HepG2 (cell line): ENCODE measurements around the gene FHIT. TPM values are rescaled to one million over a fixed set of nuclear protein-coding genes. Genes with fewer than 3 reads are reported as not detected.

Experiments used
- ATAC-seq: fragments of 200-7000 bp; cut with Tn5 transposase; 3 replicates; pipeline ENCODE4 v1.9.1; 2020; ENCODE audit warnings: mild to moderate bottlenecking, moderate library complexity
- BruUV-seq: library from RNA; stranded (reverse); fragments of 400-500 nt; replicated peaks from 2 replicates; lab custom pipeline; 2021; lab: Mats Ljungman, UMichigan
- CTCF ChIA-PET: fragments of 300-600 bp; formaldehyde crosslinking; extraction: SDS; loops from one replicate; lab custom pipeline; 2021; ENCODE audit warnings: low total read pairs, inconsistent platforms, low intra/inter-chr PET ratio; lab: Yijun Ruan, JAX
- POLR2A ChIA-PET: fragments of 350-600 bp; sonication (Branson Sonifier 250); formaldehyde crosslinking; loops from one replicate; lab custom pipeline; 2020; ENCODE audit warnings: antibody characterized with exemption, inconsistent platforms; lab: Yijun Ruan, JAX
- DNase-seq: peaks from one replicate; pipeline ENCODE4 v3.0.0-alpha.2; 2015; ENCODE audit warnings: low spot score
- FAIRE-seq: peaks from 3 replicates; lab custom pipeline; 2011; peaks lifted over from hg19 to GRCh38; lab: Jason Lieb, UNC
- H2AFZ ChIP-seq: one replicate; pipeline ENCODE4 v1.6.1; 2011; ENCODE audit warnings: low read length, inconsistent platforms
- H3K27ac ChIP-seq: fragments of 300-600 bp; 3 replicates; pipeline ENCODE4 v1.8.0; 2011; ENCODE audit warnings: mixed run types, mild to moderate bottlenecking, mixed read lengths, low read length, inconsistent platforms; ENCODE audit not compliant: insufficient read depth; ENCODE audit errors: extremely low read length
- H3K27me3 ChIP-seq, 2 experiments: fragments of 200-600 bp in 1 of 2; 2 replicates in 1 of 2; 3 replicates in 1 of 2; pipeline versions ENCODE4 v1.6.0 to v1.8.0; 2011; ENCODE audit warnings: low read length in 2 of 2, mild to moderate bottlenecking in 2 of 2, moderate library complexity in 2 of 2, inconsistent platforms in 1 of 2; ENCODE audit not compliant: insufficient read depth in 2 of 2, control insufficient read depth in 1 of 2
- H3K36me3 ChIP-seq, 2 experiments: fragments of 200-600 bp in 1 of 2; replicated peaks in 1 of 2; 2 replicates in 1 of 2; 3 replicates in 1 of 2; pipeline versions ENCODE4 v1.5.1 to v1.8.0; 2011; ENCODE audit warnings: low read length in 2 of 2, inconsistent platforms in 1 of 2; ENCODE audit not compliant: insufficient read depth in 2 of 2, control insufficient read depth in 1 of 2
- H3K4me1 ChIP-seq: 2 replicates; pipeline ENCODE4 v1.5.1; 2012; ENCODE audit warnings: low read length, inconsistent platforms; ENCODE audit not compliant: insufficient read depth
- H3K4me2 ChIP-seq: 2 replicates; pipeline ENCODE4 v1.6.0; 2011; ENCODE audit warnings: low read depth, low read length, inconsistent platforms
- H3K4me3 ChIP-seq, 3 experiments: fragments of 200-600 bp in 1 of 3; sonication (generic), shearing (Covaris generic) in 1 of 3; replicated peaks in 1 of 3; 2 replicates each; pipeline ENCODE4 v1.5.1; 2011 to 2016; ENCODE audit warnings: low read length in 3 of 3, inconsistent platforms in 2 of 3, low read depth in 2 of 3, mild to moderate bottlenecking in 2 of 3, control low read depth in 1 of 3, mixed read lengths in 1 of 3; ENCODE audit not compliant: insufficient read depth in 1 of 3
- H3K79me2 ChIP-seq: one replicate; pipeline ENCODE4 v1.6.1; 2011; ENCODE audit warnings: low read length, inconsistent platforms; ENCODE audit not compliant: insufficient read depth
- H3K9ac ChIP-seq: 2 replicates; pipeline ENCODE4 v1.6.0; 2011; ENCODE audit warnings: mild to moderate bottlenecking, low read depth, low read length, inconsistent platforms; ENCODE audit not compliant: insufficient read depth
- H3K9me3 ChIP-seq: 2 replicates; pipeline ENCODE4 v1.5.1; 2012; ENCODE audit warnings: mild to moderate bottlenecking, low read length
- H4K20me1 ChIP-seq: 2 replicates; pipeline ENCODE4 v1.6.0; 2011; ENCODE audit warnings: inconsistent platforms, mild to moderate bottlenecking, low read length, moderate library complexity; ENCODE audit not compliant: insufficient read depth
- BRF2 ChIP-seq: sonication (generic); formaldehyde crosslinking; IDR thresholded peaks from 2 replicates; pipeline ENCODE4 v1.8.1; 2022; ENCODE audit warnings: mild to moderate bottlenecking, missing genetic modification reagents
- CENPT ChIP-seq: sonication (generic); formaldehyde crosslinking; IDR thresholded peaks from 2 replicates; pipeline ENCODE4 v1.8.0; 2022; ENCODE audit warnings: low read depth, mild to moderate bottlenecking, moderate library complexity, missing genetic modification reagents
- ETS1 ChIP-seq: sonication (generic); formaldehyde crosslinking; IDR thresholded peaks from 2 replicates; pipeline ENCODE4 v1.4.0; 2020; ENCODE audit warnings: missing genetic modification reagents
- FLYWCH1 ChIP-seq: sonication (generic); formaldehyde crosslinking; IDR thresholded peaks from 2 replicates; pipeline ENCODE4 v1.8.1; 2023; ENCODE audit warnings: mild to moderate bottlenecking, missing genetic modification reagents
- HNRNPL ChIP-seq: fragments of 200-400 bp; formaldehyde crosslinking; IDR thresholded peaks from 2 replicates; pipeline ENCODE4 v1.6.1; 2017; ENCODE audit warnings: mild to moderate bottlenecking, low read depth, low read length
- KDM2A ChIP-seq: sonication (generic); formaldehyde crosslinking; IDR thresholded peaks from 2 replicates; pipeline ENCODE4 v1.4.0; 2020; ENCODE audit warnings: low read depth, missing genetic modification reagents, borderline replicate concordance
- KLF11 ChIP-seq: IDR thresholded peaks from 2 replicates; pipeline ENCODE4 v1.6.1; 2016; ENCODE audit warnings: missing compliant biosample characterization
- MEIS2 ChIP-seq: sonication (generic); formaldehyde crosslinking; IDR thresholded peaks from 2 replicates; pipeline ENCODE4 v1.9.0; 2021; ENCODE audit warnings: mild to moderate bottlenecking, missing genetic modification reagents
- MIXL1 ChIP-seq: IDR thresholded peaks from 2 replicates; pipeline ENCODE4 v1.6.1; 2016
- NR2F2 ChIP-seq: IDR thresholded peaks from 2 replicates; pipeline ENCODE4 v1.6.1; 2012; ENCODE audit warnings: low read depth, inconsistent platforms, borderline replicate concordance
- RARA ChIP-seq: IDR thresholded peaks from 2 replicates; pipeline ENCODE4 v1.6.1; 2016; ENCODE audit warnings: missing genetic modification reagents, missing compliant biosample characterization
- SRSF9 ChIP-seq: fragments of 200-400 bp; formaldehyde crosslinking; IDR thresholded peaks from 2 replicates; pipeline ENCODE4 v1.6.1; 2018; ENCODE audit warnings: borderline replicate concordance, mild to moderate bottlenecking, low read depth, low read length; ENCODE audit not compliant: insufficient read depth, poor library complexity, severe bottlenecking
- TRIM22 ChIP-seq: fragments of 450-650 bp; IDR thresholded peaks from 2 replicates; pipeline ENCODE4 v1.6.1; 2017
- ZBTB2 ChIP-seq: sonication (generic); formaldehyde crosslinking; IDR thresholded peaks from 2 replicates; pipeline ENCODE4 v1.8.0; 2022; ENCODE audit warnings: low read depth, missing genetic modification reagents
- ZFP41 ChIP-seq: sonication (generic); formaldehyde crosslinking; IDR thresholded peaks from 2 replicates; pipeline ENCODE4 v1.4.0; 2020; ENCODE audit warnings: mild to moderate bottlenecking, missing genetic modification reagents, borderline replicate concordance
- ZFYVE20 ChIP-seq: sonication (generic); formaldehyde crosslinking; IDR thresholded peaks from 2 replicates; pipeline ENCODE4 v1.8.0; 2023; ENCODE audit warnings: low read depth, mild to moderate bottlenecking, moderate library complexity, missing genetic modification reagents, borderline replicate concordance
- ZNF124 ChIP-seq: sonication (generic); formaldehyde crosslinking; IDR thresholded peaks from 2 replicates; pipeline ENCODE4 v1.4.0; 2020; ENCODE audit warnings: missing genetic modification reagents
- ZNF30 ChIP-seq: sonication (generic); formaldehyde crosslinking; IDR thresholded peaks from 2 replicates; pipeline ENCODE4 v1.5.0; 2020; ENCODE audit warnings: mild to moderate bottlenecking, missing genetic modification reagents
- ZNF547 ChIP-seq: sonication (generic); formaldehyde crosslinking; IDR thresholded peaks from 2 replicates; pipeline ENCODE4 v1.5.1; 2020; ENCODE audit warnings: mild to moderate bottlenecking, missing genetic modification reagents
- WGBS: methylation state at CpG from one replicate; pipeline ENCODE4 v1.1.6; 2017; ENCODE audit warnings: low lambda C conversion rate; 5-methylcytosine and 5-hydroxymethylcytosine counted together
- in situ Hi-C: cut with HindIII; loops from 2 replicates; pipeline ENCODE4 v1.10.0; 2017; ENCODE audit warnings: low pct_unique_long_range_greater_than_20kb; ENCODE audit not compliant: extremely low pct_ligation_motif_present
- intact Hi-C: fragments of 100-400 bp; cut with micrococcal nuclease; formaldehyde crosslinking; loops from one replicate; pipeline ENCODE4 v1.10.0; 2022; ENCODE audit not compliant: unreplicated experiment
- polyA plus RNA-seq, 8 experiments: library from polyadenylated mRNA; depleted of rRNA in 3 of 8; stranded (reverse) in 7 of 8; unstranded in 1 of 8; fragments of >200 nt; fragmentation: Illumina TruSeq in 4 of 8; extraction: Trizol in 4 of 8; gene quantifications; 2 replicates each; pipeline versions ENCODE4 v1.2.1 to v1.2.3, GENCODE V29; 2011 to 2016; ENCODE audit warnings: low read depth in 4 of 8, missing spikeins in 1 of 8, mixed read lengths in 1 of 8; ENCODE audit not compliant: insufficient read depth in 1 of 8
- total RNA-seq, 5 experiments: library from RNA; depleted of rRNA; stranded (reverse); fragments of >200 nt; fragmentation: Illumina TruSeq; extraction: Trizol; gene quantifications; 2 replicates each; pipeline ENCODE4 v1.2.3, GENCODE V29; 2016; ENCODE audit warnings: low read depth in 1 of 5

The FHIT gene
- total and polyA plus RNA-seq, 2 of the 13 experiments (the other 11 are each of a cell fraction or from before 2014, with no cell fraction given) = 4.0 to 4.6 TPM

GRCh38 chr3:60557122-60557521 lies 694.1 kb downstream of the FHIT start:
- FAIRE-seq = no peak
- Histone ChIP-seq H3K79me2 (no peaks in the 10 kb centered on the region), H3K4me2 (no peak overlapping the region), H3K9me3 (no peaks in the 10 kb centered on the region), H4K20me1 (no peaks in the 10 kb centered on the region), H2AFZ (no peak overlapping the region), H3K4me1 (no peaks in the 10 kb centered on the region), H3K27ac (no peak overlapping the region), H3K27me3 (no peaks in the 10 kb centered on the region), H3K36me3 (no peaks in the 10 kb centered on the region), H3K4me3 (no peak overlapping the region), H3K9ac (no peak overlapping the region)
- whole genome bisulfite sequencing = 27% methylated on average over 3 of the region's 3 CpGs
- POLR2A ChIA-PET = no interaction called here
- CTCF ChIA-PET = no interaction called here
- BruUV-seq = no TSS peak
- TF ChIP-seq MIXL1 (CRISPR knock-in tag) (no peak), HNRNPL (no peak), ZBTB2 (CRISPR knock-in tag) (no peak), SRSF9 (no peak), ZFP41 (CRISPR knock-in tag) (no peak), NR2F2 (no peak), KLF11 (no peak), TRIM22 (no peak), BRF2 (CRISPR knock-in tag) (no peak), RARA (CRISPR knock-in tag) (no peak), ZNF124 (no peak), ZNF547 (CRISPR knock-in tag) (no peak), KDM2A (CRISPR knock-in tag) (no peak), ZFYVE20 (CRISPR knock-in tag) (no peak), CENPT (no peak), ETS1 (CRISPR knock-in tag) (no peak), ZNF30 (CRISPR knock-in tag) (no peak), FLYWCH1 (no peak), MEIS2 (CRISPR knock-in tag) (no peak)
- no peak for DNase-seq
- in situ Hi-C loops = no loop called here
- intact Hi-C loops = no loop called here
- no peak for ATAC-seq
